ENCODE data around the gene SPP1.
"Not testable (repeated sequence)": the region's sequence is repeated elsewhere in the genome, so short reads cannot be mapped to it uniquely, and the experiment has no call there.

Gene SPP1

DNA sequence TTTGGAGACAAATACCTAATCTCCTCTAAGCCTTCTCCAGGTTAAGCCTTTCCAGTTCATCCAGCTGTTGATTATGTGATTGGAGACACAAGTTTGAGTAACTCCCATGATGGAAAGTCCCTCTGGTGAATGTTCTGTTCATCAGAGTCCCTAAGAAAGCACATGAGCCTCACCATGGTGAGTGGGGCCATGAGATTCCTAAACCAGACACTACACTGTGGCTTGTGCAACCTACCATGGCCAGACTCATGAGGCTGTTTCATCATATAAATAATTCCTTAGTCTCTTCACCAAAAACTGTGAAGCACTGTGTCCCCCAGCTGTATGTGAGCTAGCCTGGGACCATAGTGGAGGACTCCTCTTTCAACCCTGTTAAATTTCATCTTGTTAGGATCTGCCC is 46.3 kb downstream of the SPP1 start:
- DNase-seq (ENCODE audit: low read depth in 2 of 3, low spot score in 1 of 3) = no peak

GRCh38 chr4:88022289-88022688 is 46.8 kb downstream of the SPP1 start:
- DNase-seq (ENCODE audit: low read depth in 2 of 3, low spot score in 1 of 3) = no peak

DNA sequence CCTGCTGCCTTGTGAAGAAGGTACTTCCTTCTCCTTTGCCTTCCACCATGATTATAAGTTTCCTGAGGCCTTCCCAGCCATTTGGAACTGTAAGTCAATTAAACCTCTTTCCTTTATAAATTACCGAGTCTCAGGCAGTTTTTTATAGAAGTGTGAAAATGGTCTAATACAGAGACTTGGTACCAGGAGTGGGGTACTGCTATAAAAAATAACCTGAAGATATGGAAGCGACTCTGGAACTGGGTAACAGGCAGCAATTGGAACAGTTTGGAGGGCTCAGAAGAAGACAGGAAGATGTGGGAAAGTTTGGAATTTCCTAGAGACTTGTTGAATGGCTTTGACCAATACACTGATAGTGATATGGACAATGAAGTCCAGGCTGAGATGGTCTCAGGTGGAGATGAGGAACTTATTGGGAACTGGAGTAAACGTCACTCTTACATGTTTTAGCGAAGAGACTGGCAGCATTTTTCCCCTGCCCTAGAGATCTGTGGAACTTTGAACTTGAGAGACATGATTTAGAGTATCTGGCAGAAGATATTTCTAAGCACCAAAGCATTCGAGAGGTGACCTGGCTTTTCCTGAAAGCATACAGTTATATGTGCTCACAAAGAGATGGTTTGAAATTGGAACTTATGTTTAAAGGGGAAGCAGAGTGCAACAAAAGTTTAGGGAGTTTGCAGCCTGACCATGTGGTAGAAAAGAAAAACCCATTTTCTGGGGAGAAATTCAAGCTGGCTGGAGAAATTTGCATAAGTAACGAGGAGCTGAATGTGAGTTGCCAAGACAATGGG is 50.6 kb downstream of the SPP1 start:
- DNase-seq (ENCODE audit: low read depth in 2 of 3, low spot score in 1 of 3) = not testable (repeated sequence)

DNA sequence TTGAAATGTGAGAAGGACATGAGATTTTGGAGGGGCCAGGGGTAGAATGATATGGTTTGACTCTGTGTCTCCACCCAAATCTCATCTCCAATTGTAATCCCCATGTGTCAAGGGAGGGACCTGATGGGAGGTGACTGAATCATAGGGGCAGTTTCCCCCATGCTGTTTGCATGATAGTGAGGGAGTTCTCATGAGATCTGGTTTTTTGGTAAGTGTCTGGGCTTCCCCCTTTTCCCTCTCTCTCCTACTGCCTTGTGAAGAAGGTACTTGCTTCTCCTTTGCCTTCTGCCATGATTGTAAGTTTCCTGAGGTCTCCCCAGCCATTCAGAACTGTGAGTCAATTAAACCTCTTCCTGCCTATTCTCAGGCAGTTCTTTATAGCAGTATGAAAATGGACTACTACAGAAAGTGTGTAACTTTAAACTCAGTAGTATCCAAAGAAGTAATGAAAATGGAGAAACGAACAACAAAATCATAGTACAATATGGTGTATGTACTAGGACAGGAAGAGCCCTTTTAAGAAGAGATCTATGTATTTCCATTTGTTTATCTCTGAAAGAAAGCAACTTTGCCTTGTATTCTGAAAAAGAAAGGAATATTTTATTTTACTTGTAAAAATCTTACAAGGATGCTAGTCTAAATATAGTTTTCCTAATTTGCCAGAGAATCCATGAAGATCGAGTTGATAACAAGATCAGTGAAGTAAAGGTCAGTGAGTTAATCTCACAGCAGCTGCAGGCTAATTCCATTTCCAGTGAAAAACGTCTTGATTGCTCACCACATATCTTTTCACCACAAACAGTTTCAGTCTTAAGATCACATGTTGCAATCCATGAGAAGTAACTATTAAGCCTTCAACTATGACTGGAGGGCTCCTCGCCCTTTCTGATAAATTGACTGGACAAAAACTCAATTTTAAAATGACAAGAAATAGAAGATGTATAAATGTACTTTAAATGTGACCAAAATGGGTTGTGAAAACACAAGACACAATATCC is 52.4 kb downstream of the SPP1 start:
- no peak for DNase-seq (ENCODE audit: low read depth in 2 of 3, low spot score in 1 of 3)

GRCh38 chr4:88028946-88029345 is 53.4 kb downstream of the SPP1 start:
- no peak for DNase-seq (ENCODE audit: low read depth in 2 of 3, low spot score in 1 of 3)

DNA sequence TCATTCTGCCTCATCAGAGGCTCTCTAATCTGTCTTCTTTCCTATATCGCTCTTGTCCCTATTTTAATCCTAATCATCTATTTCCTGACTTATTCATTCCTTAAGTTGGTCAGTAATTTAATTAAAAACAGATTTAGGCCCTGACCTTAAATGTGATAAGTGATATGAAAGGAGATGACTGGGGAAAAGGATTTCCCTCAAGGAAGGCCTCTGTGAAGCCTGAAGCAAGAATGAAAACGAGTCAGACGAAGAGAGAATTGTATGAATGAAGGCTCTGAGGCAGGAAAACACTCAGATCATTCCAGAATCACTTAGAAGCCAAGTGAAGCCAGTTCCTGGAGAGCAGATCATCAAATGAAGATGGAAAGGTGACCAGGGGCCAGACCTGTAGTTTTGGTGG is 54.0 kb downstream of the SPP1 start:
- no peak for DNase-seq (ENCODE audit: low read depth in 2 of 3, low spot score in 1 of 3)

- DNase-seq (ENCODE audit: low read depth in 2 of 3, low spot score in 1 of 3) = no peak
Observed at GRCh38 chr4:88030565-88031310, 55.2 kb downstream of the SPP1 start.

Data from stimulated activated CD4-positive, alpha-beta T cell treated with anti-CD3 and anti-CD28 coated beads, Interleukin-12 subunit alpha, Interleukin-12 subunit beta, amount 100 ng/mL, for 48 hours (primary cell).